Choroid plexus epithelial cell (primary cell): ENCODE data around the gene CBARP.

Experiments
- DNase-seq: peaks from one replicate; pipeline ENCODE4 v3.0.0-alpha.2; 2010; ENCODE audit warnings: low read depth
- H3K4me3 ChIP-seq: 2 replicates; pipeline ENCODE4 v1.5.1; 2011; ENCODE audit warnings: low read depth, mild to moderate bottlenecking, control low read depth, low read length, moderate library complexity
- CTCF ChIP-seq: conservative IDR thresholded peaks from 2 replicates; pipeline ENCODE4 v1.5.1; 2011; ENCODE audit warnings: low read depth, mild to moderate bottlenecking, control low read depth, inconsistent platforms, low read length, moderate library complexity

The CBARP gene

GRCh38 chr19:1257475-1258162, 19.8 kb upstream of the CBARP start:
- DNase-seq: no peak
- TF ChIP-seq CTCF: no peak
- no peak overlapping the region for H3K4me3 ChIP-seq

- H3K4me3 ChIP-seq: no peak overlapping the region
- DNase-seq: no peak
- TF ChIP-seq CTCF: no peak
These were observed 19.1 kb upstream of the CBARP start for GRCh38 chr19:1256646-1257474.

- no peak for DNase-seq
These were observed 17.7 kb upstream of the CBARP start for GRCh38 chr19:1255186-1256161.

GRCh38 chr19:1254530-1255185, 16.9 kb upstream of the CBARP start:
- no peak for DNase-seq
- no peak for TF ChIP-seq CTCF
- H3K4me3 ChIP-seq: no peak overlapping the region

More at GRCh38 chr19:1255186-1256161, 17.7 kb upstream of the CBARP start:
- TF ChIP-seq CTCF: no peak
- H3K4me3 ChIP-seq: no peak overlapping the region

- TF ChIP-seq CTCF: no peak
- peak; percentile 35 for DNase-seq
- peak overlapping the region; percentile 78 for H3K4me3 ChIP-seq
These were observed 16.3 kb upstream of the CBARP start for GRCh38 chr19:1254081-1254527.

GRCh38 chr19:1253514-1254080, 15.8 kb upstream of the CBARP start:
- TF ChIP-seq CTCF: no peak
- peak; percentile 94 for DNase-seq
- peak overlapping the region; percentile 78 for H3K4me3 ChIP-seq
